Activated naive CD4-positive, alpha-beta T cell treated with anti-CD3 and anti-CD28 coated beads, Interleukin-2, amount 50 U/mL, for 16 hours (primary cell): Measurements from ENCODE around the gene B4GALNT4.
"Not testable (repeated sequence)": the region's sequence is repeated elsewhere in the genome, so short reads cannot be mapped to it uniquely, and the experiment has no call there.

Experiments used
- DNase-seq: peaks from one replicate; pipeline ENCODE4 v3.0.0-alpha.2; 2020

B4GALNT4 gene

GRCh38 chr11:376531-377173 lies 7.4 kb downstream of the B4GALNT4 start:
- no peak for DNase-seq

GRCh38 chr11:377174-377865 lies 8.0 kb downstream of the B4GALNT4 start:
- DNase-seq, result no peak

- DNase-seq, result no peak
Observed at GRCh38 chr11:377883-378500, 8.7 kb downstream of the B4GALNT4 start.

GRCh38 chr11:379205-380094 lies 10.2 kb downstream of the B4GALNT4 start:
- no peak for DNase-seq

DNA sequence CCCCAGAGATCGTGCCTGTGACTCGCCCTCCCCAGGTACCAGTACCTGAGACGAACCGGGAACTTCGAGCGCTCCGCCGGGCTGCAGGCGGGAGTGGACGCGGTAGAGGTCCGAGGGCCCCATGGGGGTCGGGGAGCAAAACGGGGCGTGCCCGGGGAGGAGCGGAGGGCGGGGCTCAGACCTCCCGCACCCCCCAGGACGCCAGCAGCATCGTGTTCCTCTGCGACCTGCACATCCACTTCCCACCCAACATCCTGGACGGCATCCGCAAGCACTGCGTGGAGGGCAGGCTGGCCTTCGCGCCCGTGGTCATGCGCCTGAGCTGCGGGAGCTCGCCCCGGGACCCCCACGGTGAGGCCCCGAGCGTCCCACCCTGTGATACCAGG lies 10.8 kb downstream of the B4GALNT4 start:
- DNase-seq, result no peak

DNA sequence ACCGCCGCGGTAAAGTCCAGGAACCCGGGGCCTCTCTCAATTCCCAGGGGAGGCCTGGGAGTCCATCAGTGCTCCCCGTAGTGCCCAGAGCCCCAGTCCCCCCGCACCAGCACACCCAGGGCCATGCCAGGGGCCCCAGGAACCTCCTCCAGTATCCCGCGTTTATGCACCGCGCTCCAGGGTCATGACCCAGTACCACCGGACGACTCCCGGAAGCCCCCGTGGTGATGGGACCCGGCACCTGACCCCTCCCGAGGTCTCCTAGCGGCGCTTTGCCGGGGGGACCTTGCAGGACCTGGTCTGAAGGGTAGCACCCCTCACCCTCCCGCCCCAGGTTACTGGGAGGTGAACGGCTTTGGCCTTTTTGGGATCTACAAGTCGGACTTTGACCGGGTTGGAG lies 11.2 kb downstream of the B4GALNT4 start:
- DNase-seq, result no peak

DNA sequence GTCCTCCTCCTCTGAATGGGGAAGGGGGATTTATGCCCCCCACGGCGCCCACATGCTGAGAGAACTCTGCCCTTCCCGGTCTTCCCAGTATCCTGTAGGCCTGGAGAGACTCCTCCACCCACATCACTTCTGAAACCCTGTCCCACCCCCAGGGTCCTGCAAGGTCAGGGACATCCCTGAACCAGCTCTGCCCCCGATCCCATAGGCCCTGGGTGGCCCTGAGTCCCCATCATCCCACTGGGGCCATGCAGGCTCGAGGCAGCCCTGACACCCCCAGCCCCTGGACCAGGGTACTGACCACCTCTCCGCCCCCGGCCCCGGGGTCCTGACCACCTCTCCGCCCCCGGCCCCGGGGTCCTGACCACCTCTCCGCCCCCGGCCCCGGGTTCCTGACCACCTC lies 11.7 kb downstream of the B4GALNT4 start:
- no peak for DNase-seq

DNA sequence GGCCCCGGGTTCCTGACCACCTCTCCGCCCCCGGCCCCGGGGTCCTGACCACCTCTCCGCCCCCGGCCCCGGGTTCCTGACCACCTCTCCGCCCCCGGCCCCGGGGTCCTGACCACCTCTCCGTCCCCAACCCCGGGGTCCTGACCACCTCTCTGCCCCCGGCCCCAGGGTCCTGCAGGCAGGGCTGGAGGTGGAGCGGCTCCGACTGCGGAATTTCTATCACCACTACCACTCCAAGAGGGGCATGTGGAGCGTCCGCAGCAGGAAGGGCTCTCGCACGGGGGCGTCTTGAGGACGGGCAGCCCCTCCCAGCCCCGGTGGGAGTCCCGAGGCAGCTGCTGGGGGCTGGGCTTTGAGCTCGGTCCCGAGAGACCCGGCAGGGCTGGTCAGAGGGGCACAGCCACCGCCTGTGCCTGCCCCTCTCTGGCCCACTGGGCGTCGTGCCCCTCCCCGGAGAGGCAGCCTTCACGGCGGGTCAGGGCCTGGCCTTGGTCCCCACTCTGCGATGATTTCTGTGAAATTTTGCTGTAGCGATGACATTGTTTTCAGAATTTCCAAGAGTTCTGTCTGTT lies 12.3 kb downstream of the B4GALNT4 start:
- no peak for DNase-seq

- no peak for DNase-seq
Observed at GRCh38 chr11:382081-382629, 12.9 kb downstream of the B4GALNT4 start.

GRCh38 chr11:383431-383830 lies 14.1 kb downstream of the B4GALNT4 start:
- no peak for DNase-seq

DNA sequence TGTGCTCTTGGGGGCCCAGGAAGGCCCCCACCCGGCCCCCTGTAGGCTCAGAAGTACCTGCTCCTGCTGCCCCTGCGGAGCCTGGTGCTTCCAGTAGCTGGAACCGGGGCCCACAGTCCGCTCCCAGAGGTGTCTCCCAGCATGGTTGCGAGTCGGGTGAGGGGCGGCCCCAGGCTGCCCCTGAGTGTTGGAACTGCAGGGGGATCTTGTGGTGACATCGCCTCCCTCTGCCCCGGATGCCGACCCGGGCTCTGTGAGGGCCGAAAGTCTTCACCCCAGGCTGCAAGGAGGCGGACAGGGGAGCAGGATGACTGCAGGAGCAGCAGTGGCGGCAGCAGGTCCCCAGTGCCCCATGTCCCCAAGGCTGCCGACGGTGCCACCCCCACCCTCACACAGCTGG lies 15.2 kb downstream of the B4GALNT4 start:
- DNase-seq, result no peak

- no peak for DNase-seq
Observed at GRCh38 chr11:385594-386351, 16.5 kb downstream of the B4GALNT4 start.

DNA sequence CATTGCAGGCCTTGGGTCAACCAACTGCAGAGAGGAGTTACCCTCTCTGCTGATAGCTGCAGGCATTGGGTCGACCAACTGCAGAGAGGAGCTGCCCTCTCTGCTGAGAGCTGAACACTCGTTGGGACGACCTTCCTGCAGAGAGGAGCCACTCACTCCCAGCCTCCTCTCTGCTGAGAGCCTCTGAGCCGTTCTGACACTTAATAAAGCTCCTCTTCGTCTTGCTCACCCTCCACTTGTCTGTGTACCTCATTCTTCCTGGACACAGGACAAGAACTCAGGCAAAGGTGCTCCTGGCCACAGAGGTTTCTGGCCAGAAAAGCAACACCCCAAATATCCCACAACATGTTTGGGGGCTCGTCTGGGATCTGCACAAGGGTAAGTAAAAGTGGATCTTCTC lies 17.2 kb downstream of the B4GALNT4 start:
- DNase-seq, result no peak

GRCh38 chr11:387193-387793 lies 18.0 kb downstream of the B4GALNT4 start:
- no peak for DNase-seq

DNA sequence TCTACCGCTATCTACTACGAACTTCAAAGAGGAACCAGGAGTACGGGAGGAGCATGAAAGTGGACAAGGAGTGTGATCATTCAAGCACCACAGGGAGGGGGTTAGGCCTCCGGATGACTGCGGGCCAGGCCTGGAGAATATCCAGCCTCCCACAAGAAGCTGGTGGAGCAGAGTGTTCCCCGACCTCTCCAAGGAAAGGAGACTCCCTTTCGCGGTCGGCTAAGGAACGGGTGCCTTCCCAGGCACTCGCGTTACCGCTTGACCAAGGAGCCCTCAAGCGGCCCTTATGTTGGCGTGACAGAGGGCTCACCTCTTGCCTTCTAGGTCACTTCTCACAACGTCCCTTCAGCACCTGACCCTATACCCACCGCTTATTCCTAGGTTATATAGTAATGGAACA lies 20.1 kb downstream of the B4GALNT4 start:
- DNase-seq, result not testable (repeated sequence)

DNA sequence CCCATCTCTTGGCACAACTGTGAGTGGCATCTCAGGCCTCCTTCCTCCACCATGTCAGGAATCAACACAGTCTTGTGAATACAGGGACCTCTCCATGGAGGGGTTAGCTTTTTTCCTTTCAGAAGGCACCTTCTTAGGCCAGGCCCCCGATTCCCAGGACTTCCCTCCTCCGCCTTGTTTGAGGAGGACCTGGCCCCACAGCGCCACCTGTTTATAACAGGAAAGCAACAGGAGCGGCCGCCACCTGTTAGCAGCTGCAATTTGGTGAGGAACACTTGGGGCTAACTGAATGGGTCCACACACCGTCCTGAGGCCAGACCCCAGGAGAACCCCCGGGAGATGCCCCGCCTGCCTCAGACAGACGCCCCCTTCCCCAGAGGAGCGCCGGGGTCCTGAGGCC lies 20.9 kb downstream of the B4GALNT4 start:
- DNase-seq, result no peak

GRCh38 chr11:391117-392017 lies 22.1 kb downstream of the B4GALNT4 start:
- no peak for DNase-seq

DNA sequence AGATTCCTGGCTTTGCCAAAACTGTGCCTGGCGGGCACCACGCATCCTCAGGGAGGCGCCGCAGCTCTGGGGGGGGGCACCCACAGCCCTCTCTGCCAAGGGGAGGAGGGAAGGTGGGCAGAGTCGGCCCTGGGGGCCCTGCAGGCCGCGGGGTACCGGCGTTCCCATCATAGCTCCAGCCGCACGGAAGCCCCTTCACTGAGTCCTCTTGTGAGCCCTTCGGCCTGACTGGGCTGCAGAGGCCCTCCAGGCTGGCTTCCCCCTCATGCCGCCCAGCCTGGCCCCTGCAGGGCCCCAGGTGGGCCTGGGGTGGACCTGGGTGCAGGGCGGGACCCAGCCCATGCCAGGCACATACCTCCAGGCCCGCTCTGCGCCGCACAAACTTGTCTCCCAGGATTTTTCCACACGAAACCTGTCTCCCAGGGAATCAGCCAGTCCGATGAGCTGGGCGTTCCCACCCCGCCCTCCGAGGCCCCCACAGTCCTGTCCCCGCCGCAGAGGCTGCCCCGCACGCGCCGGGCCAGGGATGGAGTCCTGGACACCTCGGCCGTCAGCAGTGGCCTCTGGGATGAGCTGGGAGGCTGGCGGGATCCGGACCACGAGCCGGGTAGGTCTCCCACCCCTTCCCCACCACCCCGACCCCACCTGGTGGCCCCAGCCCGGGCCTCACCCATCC lies 22.9 kb downstream of the B4GALNT4 start:
- DNase-seq, result no peak

GRCh38 chr11:393219-394033 lies 24.1 kb downstream of the B4GALNT4 start:
- peak; percentile 41 for DNase-seq
